Inferior parietal cortex (tissue), 1 donor: ENCODE results near the gene PPM1L.
A peak's percentile ranks its signal among the peaks of the same experiment; 100 is the strongest.

ENCODE experiments used
- DNase-seq: peaks from one replicate; pipeline ENCODE4 v3.0.0-alpha.2; 2016; ENCODE audit errors: extremely low spot score

PPM1L gene

GRCh38 chr3:161093895-161094294 is 337.9 kb downstream of the PPM1L start:
- no peak for DNase-seq

- no peak for DNase-seq
Measured at GRCh38 chr3:161096771-161097367, 340.8 kb downstream of the PPM1L start.

- no peak for DNase-seq
Measured at GRCh38 chr3:161100994-161101393, 345.0 kb downstream of the PPM1L start.

GRCh38 chr3:161101609-161102008 is 345.6 kb downstream of the PPM1L start:
- DNase-seq, result no peak

GRCh38 chr3:161103776-161104385 is 347.9 kb downstream of the PPM1L start:
- no peak for DNase-seq

- DNase-seq, result peak; percentile 36
Measured at GRCh38 chr3:161104561-161105551, 348.8 kb downstream of the PPM1L start, which contains the start of gene B3GALNT1. TSS of gene B3GALNT1 (minus strand) at chr3:161105349. CDS start at chr3:161086754, 18,595 bp downstream.

- no peak for DNase-seq
Measured at GRCh38 chr3:161107311-161107710, 351.3 kb downstream of the PPM1L start.

GRCh38 chr3:161108840-161109239 is 352.8 kb downstream of the PPM1L start:
- DNase-seq, result no peak

- DNase-seq, result no peak
Measured at GRCh38 chr3:161117646-161118045, 361.6 kb downstream of the PPM1L start.

GRCh38 chr3:161126495-161126894 is 370.5 kb downstream of the PPM1L start:
- no peak for DNase-seq
